ENCODE measurements around the gene POLD2.
"Not testable (repeated sequence)": the region's sequence is repeated elsewhere in the genome, so short reads cannot be mapped to it uniquely, and the experiment has no call there.

The POLD2 gene

DNA sequence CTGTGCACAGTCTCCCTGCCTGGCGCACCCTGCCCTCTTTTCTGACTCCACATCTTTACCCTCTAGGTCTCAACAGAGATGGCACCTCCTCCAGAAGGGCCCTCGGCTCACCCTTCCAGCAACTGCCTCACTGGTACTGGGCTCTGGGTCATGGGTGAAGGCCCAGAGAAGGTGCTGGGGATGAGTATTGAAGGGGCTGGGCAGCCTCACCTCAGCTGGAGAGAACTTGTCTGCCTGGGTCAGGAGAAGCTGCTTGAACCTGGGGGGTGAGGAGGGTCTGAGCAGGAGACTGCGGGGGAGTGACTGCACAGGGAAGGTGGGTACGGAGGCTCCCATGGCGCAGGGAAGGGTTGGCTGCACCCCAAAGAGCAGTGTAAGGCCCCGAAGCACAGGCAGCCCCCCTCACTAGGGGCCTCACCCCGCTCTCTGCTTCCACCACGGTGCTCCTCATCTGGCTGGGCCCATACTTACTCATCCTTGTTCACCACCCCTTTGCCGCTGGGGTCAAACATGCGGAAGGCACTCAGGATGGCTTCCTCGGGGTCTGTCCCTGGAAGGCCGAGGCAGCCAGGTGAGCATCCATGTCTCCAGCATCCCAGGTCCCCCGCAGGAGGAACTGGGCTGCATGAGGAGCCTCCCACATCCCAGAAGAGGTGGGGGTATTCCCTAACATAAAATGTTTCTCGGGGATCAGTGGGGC lies 16.1 kb upstream of the POLD2 start:
- no peak for DNase-seq (ENCODE audit: low spot score)

DNA sequence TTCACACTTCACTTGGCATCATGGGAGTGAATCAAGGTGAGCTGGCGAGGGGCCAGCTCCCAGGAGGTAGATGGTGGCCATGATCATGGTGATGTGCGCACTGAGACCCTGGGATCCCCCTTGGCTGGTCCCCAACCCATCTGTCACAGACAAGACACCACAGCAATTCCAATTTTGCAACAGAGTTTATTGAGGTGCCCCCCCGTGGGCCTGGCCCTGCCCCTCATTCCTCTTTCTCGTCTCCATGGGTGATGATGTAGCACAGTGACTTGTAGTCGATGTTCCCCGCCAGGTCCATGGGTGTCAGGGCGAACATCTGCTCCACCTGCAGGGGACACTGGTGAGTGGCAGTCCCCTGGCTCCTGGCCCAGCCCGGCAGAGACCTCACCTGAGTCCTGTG lies 15.3 kb upstream of the POLD2 start:
- no peak for DNase-seq (ENCODE audit: low spot score)

DNA sequence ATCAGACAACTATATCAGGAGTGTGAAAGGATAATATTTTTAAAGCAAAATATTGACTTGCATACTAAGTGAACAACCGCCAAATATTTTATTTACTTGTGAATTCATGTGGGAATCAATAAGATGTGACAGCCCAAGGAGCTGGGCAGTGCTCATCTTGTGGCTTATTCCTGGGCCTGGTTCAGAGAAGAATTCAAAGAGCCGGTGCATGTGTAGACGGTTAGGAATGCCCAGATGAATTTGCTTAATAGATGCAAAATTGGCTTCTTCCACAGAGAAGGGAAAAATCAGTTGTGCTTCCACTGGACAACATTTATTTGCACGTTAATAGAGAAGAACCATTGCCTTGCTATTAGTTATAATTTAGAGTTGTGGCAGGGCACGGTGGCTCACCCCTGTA lies 13.4 kb upstream of the POLD2 start:
- no peak for DNase-seq (ENCODE audit: low spot score)

DNA sequence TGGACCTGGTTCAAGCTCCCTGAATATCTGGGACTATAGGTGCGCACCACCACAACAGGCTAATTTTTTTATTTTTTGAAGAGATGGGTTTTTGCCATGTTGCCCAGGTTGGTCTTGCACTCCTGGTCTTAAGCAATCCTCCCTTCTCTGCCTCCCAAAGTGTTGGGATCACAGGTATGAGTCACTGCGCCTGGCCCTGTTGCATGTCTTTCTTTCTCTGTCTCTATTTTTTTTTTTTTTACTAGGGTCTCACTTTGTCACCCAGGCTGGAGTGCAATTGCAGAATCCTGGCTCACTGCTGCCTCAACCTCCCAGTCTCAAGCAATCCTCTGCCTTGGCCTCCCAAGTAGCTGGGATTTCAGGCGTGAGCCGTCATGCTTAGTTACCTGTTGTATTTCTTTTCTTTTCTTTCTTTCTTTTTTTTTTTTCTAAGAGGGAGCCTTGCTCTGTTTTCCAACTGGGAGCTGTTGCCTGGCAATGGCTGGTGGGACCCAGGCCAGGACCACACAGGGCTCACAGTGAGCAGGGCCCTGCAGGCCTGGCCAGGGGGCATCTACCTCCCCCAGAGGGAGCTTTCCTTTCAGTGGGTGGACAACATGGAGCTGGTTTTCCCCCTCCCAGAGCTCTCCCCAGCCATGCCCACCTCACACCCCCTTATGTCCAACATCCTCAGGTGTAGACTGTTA lies 11.7 kb upstream of the POLD2 start:
- DNase-seq (ENCODE audit: low spot score), result no peak

DNA sequence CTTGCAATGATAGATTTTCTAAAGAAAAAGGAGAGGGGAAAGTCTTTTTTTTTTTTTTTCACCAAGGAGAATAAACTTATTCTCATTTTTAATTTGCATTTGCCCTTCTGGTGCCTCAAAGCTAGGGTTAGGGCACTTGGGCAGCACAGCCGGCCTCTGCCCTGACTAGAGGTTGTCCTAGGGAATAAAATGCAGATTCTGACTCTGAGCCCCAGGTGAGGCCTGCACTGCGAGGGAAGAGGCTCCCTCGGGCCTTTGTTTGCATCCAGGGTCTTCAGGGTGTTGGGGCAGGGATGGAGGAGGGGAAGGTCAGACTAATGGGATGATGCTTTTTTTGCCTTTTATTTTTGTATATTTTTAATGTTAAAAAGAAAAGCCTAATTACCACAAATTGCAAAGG lies 9.9 kb upstream of the POLD2 start:
- DNase-seq (ENCODE audit: low spot score), result no peak

DNA sequence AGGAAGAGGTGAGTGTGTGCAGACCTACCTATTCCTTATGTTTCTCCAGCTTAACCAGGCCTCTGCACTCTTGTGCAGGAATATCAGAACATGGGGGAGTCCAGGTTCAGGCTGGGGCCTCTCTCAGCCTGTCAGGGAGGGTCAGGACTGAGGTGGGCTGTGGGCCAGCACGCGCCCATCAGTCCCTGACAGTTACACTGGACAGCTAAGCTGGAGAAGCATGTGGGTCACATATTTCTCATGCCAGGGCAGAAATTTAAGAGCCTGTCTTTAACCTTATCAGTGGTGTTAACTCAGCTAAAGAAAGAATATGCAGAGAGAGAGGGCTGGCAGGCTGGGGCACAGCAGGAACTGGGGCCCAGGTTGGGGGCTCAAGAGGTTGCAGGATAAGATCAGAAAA lies 8.7 kb upstream of the POLD2 start:
- DNase-seq (ENCODE audit: low spot score), result no peak

DNA sequence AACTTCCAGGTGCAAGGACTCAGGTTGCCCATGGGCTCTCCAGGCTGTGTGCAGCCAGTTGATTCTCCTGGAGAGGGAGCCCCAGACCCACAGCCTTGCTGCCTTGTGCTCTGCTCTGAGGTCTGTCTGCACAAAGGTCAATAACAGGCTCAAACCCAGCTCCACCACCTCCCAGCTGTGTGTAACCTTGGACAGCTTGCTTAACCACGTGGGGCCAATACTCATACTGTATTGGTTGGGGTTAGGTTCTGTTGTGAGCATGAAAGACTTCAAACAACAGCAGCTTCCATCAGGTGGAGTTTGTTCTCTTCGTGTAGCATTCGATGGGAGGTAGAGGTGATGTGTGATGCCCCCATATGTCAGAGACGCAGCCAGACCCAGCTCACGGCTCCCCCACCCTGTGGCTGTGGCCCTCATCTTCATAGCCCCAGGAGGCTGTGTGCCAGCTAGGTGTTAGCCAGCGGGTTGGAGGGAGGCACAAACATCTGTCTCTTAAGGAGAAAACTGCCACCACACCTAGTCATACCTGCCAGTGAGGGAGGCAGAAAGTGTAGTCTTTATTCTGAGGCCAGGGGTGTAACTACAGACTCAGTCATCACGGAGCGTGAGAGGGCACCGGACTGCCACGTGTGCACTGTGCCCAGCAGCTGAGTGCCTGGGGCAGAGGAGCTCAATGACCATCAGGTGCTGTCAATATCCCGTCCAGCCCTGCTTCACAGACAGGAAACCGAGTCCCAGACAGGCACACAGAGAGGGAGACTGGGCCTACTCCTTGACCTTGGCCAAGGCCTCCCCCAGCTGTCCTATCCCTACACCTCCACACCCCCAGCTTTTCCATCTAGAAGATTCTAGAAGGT lies 8.1 kb upstream of the POLD2 start:
- no peak for DNase-seq (ENCODE audit: low spot score)

DNA sequence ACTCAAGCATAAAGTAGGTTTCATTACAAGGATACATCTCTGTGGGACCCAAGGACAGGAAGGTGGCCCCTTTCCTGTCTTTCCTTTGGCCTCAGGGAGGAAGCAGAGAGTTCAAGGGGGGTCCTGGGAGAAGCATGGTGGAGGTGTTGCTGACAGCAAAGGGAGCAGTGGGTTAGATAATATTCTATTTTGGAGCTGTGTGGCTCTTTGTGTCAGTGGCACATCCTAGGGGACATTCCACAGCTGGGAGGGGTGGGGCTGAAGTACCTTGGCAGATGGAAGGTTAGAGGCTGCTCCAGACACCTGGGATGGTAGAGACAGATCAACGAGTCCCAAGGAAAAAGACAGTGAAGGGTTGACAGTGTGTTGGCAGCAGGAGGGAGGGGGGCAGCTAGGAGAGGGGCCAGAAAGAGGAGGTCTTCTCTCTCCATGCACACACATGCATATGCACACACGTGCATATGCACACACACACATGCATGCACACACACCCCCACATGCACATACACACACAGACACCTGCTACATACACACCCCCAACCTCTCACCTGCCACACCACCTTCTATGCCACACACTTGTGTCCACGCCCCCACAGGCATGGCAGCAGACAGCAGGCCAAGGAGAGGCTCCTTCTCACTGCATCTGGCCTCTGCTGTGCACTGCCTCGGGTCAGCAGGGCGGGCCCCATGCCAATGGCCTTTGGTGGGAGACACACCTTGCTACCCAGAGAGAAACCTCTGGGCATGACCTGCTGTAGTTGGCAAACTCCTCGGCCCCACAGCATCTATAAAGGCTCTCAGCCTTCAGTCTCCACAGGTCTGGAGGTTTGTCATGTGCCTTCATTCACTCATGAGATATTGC lies 5.6 kb upstream of the POLD2 start:
- DNase-seq (ENCODE audit: low spot score), result no peak

DNA sequence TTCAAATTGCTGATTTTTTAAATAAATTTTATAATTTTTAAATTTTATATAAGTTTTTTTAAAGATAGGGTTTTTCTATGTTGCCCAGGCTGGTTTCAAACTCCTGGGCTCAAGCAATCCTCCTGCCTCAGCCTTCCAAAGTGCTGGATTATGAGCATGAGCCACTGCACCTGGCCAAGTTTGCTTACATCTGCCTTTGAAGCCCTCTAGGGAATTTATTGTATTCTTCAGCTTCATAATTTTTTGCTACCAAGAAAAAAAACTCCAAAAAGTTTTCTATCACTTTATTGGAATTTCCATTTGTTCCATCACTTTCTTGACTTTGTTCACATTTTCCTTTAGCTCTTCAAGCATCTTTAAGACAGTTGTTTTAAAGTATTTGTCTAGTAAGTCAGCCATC lies 3.8 kb upstream of the POLD2 start:
- DNase-seq (ENCODE audit: low spot score), result no peak

DNA sequence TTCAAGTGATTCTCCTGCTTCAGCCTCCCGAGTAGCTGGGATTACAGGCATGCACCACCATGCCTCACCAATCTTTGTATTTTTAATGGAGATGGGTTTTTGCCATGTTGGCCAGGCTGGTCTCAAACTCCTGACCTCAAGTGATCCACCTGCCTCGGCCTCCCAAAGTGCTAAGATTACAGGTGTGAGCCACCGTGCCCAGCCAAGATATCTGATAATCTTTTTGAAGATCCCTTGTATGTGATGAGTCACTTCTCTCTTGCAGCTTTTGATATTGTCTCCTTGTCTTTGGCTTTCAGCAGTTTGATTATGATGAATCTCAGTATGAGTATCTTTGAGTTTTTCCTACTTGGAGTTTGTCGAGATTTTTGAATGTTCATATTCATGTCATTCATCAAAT lies 3.2 kb upstream of the POLD2 start:
- not testable (repeated sequence) for DNase-seq (ENCODE audit: low spot score)

DNA sequence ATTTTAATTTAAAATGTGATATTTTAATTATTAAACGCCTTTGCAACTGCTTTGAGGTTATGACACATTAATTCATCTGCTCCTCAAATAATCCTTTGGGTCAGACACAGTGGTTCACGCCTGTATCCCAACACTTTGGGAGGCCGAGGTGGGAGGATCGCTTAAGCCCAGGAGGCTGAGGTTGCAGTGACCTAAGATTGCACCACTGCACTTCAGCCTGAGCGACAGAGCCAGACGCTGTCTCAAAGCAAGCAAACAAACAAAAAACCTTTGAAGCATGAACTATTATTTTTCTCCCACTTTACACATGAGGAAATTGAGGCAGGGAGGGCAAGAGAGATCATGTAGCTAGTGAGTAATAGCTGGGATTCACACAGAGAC lies 1.5 kb upstream of the POLD2 start:
- no peak for DNase-seq (ENCODE audit: low spot score)

DNA sequence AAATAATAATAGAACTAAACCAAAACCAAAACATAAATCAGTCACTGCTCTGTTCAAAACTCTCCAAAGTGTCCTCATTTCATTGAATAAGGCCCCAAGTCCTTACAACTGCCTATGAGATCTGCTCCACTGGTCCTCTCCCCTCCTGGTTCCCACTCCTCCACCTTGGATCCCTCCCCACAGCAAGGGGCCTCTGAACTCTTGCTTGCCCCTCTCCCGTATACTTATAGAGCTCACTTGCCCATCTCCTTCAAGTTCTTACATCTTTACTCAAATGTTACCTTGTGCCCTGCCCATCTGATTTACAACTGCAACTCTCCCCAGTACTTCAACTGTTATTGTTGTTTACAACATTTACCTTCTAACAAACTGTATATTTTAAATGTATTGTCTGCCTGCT lies 819 bp downstream of the POLD2 start:
- no peak for DNase-seq (ENCODE audit: low spot score)

DNA sequence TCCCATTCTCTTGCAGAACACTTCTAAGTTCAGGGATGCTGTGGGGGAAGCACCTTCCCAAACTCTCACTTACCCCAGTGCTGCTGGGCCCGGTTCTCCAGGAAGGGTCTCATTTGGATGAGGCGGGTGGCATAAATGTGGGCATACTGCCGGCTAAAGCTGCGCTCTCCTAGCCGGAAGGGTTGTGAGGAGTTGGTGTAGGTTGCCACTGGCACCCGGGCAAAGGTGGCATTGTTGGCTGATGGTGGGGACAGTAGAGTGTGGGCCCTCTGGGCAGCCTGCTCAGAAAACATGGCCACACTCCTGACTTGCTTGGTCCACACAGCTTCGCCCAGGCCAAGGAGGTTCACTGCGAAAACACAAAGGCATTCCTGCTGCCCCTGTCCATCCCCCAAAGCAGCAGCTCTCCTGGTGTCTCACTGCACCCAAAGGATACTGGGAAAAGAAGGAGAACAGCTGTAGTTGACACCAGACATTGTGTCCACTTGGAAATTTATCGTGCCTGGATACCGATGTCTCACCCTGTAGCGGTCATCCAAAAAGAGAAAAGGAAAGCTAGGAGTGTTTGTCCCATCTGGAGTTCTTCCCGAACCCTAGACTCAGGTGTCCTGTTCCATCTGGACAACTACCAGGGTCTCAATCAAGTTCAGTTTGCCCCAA lies 1.5 kb downstream of the POLD2 start:
- DNase-seq (ENCODE audit: low spot score), result no peak

DNA sequence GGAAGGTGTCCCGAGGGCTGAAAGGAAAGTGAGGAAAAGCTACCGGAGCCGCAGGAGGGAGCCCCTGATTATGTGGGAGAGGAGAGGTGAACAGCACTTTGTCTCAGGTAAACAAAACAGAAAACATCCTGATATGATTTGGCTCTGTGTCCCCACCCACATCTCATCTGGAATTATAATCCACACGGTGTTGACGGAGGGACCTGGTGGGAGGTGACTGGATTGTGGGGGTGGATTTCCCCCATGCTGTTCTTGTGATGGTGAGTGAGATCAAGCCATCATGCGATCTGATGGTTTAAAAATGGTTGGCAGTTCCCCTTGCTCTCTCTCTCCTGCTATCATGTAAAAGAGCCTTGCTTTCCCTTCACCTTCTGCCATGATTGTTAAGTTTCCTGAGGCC lies 3.0 kb downstream of the POLD2 start:
- no peak for DNase-seq (ENCODE audit: low spot score)

DNA sequence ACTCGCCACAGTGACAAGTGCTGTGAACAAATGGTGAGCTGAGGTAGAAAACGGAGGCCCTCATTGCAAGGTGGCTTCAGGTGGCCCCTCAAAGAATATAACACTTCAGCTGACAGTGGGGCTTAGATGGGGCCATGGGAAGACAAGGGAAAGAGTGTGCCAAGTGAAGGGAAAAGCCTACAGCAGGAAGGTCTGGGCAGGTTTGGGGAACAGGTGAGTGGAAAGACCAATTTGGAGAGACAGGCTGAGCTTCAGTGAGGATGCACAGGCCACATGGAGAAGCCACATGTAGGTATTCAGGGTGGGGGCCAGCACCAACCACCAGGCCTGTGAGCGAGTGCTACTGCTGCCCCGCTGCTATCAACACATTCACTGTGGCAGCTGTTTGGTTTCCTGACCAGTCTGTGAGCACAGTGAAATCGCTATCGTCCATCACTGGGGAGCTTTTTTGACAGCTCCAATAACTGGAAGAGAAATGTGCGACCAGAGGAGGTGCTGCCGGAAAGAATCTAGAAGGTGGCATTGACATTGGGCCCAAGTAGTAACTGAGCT lies 3.4 kb downstream of the POLD2 start:
- DNase-seq (ENCODE audit: low spot score), result no peak

DNA sequence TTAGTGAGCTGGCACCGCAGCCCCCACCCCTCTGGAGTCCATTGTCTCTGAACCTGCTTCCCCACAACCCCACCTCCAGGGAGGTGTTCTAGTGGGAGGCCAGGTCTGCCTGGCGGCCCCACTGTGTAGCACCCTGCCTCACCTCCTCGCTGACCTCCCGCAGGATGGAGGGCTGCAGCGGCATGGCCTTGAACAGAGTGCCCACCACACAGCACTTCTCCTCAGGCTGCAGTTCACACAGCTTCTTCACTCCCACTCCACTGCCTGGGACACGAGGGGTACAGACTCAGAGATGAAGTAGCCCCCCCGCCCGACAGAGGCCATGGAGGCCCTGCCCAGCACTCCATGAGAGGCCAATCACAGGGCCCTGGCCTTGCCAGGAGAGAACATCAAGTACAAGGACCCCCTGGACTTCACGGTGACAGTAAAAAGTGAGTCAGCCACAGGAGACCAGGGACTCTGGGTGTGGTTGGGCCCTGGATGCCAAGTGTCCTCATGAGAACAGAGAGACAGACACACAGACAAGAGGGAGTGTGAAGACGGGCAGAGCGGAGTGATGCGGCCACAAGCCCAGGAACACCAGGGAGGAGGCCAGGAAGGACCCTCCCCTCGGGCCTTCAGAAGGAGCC lies 5.4 kb downstream of the POLD2 start:
- DNase-seq (ENCODE audit: low spot score), result no peak

DNA sequence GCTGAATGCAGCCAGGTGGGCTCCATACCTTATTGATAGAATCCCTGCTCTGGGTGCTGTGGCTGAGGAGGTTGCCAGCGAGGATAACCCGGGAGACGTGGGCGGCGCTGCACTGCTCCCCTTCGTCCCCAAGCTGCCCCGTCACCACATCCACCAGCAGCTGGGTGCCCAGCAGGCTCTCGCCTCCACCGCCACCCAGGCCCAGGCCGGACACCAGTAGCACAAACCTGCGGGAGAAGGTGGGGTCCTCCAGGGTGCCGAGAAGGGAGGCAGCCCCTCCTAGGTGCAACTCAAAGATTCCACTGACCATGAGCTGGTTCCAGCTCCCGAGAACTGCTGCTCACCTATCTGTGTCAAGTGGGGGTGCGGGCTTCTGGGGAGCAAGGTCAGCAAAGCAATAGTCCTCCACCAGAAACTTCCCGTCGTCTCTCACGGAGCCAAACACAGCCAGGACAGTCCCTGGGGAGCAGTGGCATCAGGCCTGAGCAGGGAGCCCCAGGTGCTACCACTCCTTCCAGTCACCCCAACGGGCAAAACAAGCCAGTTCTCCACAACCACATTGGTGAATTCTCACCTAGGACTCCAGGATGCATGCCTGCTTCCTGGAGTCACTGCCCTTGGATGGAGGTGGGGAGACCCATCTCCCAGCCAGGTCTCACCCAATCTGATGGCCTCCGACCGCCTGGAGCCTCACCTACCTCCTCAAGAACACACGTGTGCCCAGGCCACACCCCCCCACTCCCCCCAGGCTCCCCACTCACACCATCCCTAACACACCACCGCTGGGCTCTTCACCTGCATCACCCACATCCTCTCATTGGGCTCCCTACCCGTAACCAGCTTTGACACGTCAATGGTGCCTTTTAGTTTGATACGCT lies 6.3 kb downstream of the POLD2 start:
- no peak for DNase-seq (ENCODE audit: low spot score)

DNA sequence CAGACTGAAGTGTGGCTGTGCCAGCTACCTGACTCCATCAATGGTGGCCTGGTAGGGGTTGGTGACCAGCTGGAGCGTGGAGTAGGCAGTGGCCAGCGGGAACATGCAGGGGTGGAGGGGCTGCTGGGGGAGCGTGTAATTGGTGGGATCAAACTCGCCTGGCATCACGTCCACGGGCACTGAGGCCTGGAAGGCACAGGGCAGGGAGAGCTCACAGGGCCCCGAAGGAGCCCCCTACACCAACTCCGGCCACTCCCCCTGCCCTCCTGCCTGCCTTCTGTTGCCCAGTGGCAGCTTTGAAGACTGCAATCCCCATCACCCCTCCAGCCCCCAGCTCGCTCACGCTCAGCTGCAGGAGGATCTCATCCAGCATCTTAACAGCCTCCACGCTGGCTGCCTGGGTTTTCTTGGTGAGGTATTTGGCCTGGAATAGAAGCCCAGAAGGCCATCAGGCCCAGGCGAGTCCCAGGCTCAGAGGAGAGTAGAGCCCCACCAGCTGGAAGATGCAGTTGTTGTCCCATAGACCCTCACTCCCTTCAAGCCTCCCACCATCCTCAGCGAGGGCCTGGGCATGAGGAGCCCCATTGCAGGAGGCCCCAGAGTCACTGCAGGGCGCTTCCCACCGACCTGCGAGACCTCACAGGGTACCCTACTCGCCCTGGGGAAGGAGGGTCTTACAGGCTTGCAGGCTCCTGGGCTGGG lies 7.1 kb downstream of the POLD2 start:
- no peak for DNase-seq (ENCODE audit: low spot score)

Measured in Ammon's horn (tissue), 1 donor.